Tibial nerve (tissue), 4 donors: ENCODE data around the gene GABPB2. TPM values are rescaled to one million over a fixed set of nuclear protein-coding genes. Genes with fewer than 3 reads are reported as not detected.

Experiments used
- DNase-seq, 2 donors: peaks; one replicate each; pipeline ENCODE4 v3.0.0-alpha.2; 2019; ENCODE audit warnings: low spot score in 2 of 2
- H3K27ac ChIP-seq, 4 donors: fragments of 200-600 bp; sonication (generic) in 3 of 4; one replicate each; pipeline ENCODE4 v1.5.1; 2017 to 2019; ENCODE audit warnings: mild to moderate bottlenecking in 1 of 4
- H3K27me3 ChIP-seq, 2 donors: fragments of 200-600 bp; sonication (generic) in 1 of 2; one replicate each; pipeline versions ENCODE4 v1.5.1 to v1.6.0; 2017 to 2019
- H3K36me3 ChIP-seq, 3 donors: fragments of 200-600 bp; sonication (generic); one replicate each; pipeline ENCODE4 v1.5.1; 2018 to 2019
- H3K4me1 ChIP-seq, 4 donors: fragments of 200-600 bp; sonication (generic) in 3 of 4; one replicate each; pipeline ENCODE4 v1.5.1; 2017 to 2019
- H3K4me3 ChIP-seq, 4 donors: fragments of 200-600 bp; sonication (generic) in 3 of 4; one replicate each; pipeline ENCODE4 v1.5.1; 2017 to 2019; ENCODE audit warnings: mild to moderate bottlenecking in 1 of 4, moderate library complexity in 1 of 4
- H3K9me3 ChIP-seq, 4 donors: fragments of 200-600 bp; sonication (generic) in 3 of 4; one replicate each; pipeline ENCODE4 v1.5.1; 2017 to 2019
- EP300 ChIP-seq, 2 donors: sonication (generic); formaldehyde crosslinking; IDR thresholded peaks; one replicate each; pipeline ENCODE4 v1.6.1; 2017; ENCODE audit warnings: antibody characterized with exemption in 2 of 2, mild to moderate bottlenecking in 1 of 2
- POLR2A ChIP-seq, 2 donors: fragments of 450-650 bp; IDR thresholded peaks; one replicate each; pipeline ENCODE4 v1.6.1; 2017; ENCODE audit warnings: antibody characterized with exemption in 2 of 2, mild to moderate bottlenecking in 2 of 2, moderate library complexity in 2 of 2
- WGBS, 2 donors: methylation state at CpG; one replicate each; pipeline ENCODE4 v1.1.5; 2018; 5-methylcytosine and 5-hydroxymethylcytosine counted together
- total RNA-seq, 4 donors: library from RNA; depleted of rRNA; stranded (reverse); fragments of >200 nt; gene quantifications; one replicate each; pipeline ENCODE4 v1.1.0, GENCODE V29; 2016
- TF ChIP-seq, protein P1 (sequence below), 5 experiments: fragments of 200-600 bp in 3 of 5; fragments of 450-650 bp in 2 of 5; sonication (generic) in 3 of 5; IDR thresholded peaks; one replicate each; pipeline ENCODE4 v1.5.1; 2016 to 2019; ENCODE audit warnings: antibody characterized with exemption in 5 of 5, mild to moderate bottlenecking in 3 of 5, moderate library complexity in 2 of 5

Gene GABPB2
- total RNA-seq, 4 donors from 2014 or later, result 17.4 to 43.1 (median 22.3) TPM

DNA sequence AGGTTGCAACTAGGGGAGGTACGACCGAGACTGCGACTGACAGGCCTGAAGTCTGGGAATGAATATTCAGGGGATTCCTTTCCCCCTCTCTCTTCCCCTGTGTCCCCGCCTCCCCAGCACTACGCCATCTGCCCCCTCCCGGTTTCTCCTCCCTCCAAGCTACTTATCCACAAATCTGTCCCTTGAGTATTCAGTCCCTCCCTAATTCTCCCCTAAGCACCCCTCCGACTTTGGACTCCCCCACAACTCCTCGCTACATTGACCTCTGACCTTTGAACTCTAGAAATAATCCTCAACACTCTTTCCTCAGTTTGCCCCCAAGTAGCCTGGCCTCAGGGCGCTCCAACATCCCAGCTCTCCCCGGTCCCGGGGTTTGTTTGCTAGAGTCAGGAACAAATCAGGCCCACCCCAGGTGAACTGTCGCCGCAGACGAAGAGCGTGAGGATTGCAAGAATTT is 94.7 kb downstream of the GABPB2 start:
- H3K27me3 ChIP-seq, result no peaks in the 10 kb centered on the region
- peak; percentile 26 to 60 for DNase-seq
- 0 to 5% methylated on average over 13 to 15 of the region's 15 CpGs for WGBS, 2 donors

DNA sequence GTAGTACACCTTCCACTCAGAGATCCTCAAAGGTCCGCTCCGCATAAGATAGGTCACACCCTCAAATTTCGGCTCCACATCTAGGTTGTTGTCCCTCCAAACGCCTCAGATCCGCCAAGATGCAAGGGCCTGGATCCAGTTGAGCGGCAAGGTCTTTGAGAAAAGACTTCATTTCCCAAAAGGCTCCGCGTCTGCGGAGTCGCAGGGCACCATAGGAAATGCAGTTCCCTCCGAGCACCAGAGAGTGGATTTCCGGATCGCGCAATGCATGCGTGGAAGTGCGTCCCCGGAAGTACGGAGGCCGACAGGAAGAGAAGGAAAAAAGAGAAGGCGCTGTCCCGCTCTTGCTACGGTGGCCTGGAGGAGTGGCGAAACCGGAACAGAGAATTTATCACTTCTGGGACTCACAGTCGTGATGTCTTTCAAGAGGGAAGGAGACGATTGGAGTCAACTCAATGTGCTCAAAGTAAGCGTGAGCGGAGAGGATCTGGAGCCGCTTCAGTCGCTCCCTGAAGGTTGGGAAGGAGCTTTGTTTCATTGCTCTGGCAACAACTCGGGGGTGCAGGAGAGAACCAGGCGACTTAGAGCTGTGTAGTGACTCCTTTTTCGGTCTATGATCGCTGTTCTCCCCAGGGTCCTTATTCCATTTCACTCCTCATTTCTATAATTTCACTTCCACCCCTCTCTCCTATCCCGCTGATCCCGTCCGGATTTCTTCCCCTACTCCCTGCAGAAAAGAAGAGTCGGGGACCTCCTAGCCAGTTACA is 95.4 kb downstream of the GABPB2 start, which contains the start of the genes LYSMD1 and SCNM1:
LYSMD1 (minus strand) TSS at position 165 of the 767 bp plus-strand sequence. CDS start 644 bp downstream, outside the sequence.
SCNM1 (plus strand) TSS at position 407 of the 767 bp plus-strand sequence; CDS start at position 416, 9 bp downstream.
- Histone ChIP-seq H3K27ac (peak within 1 kb of the TSS; percentile 77 to 95 (median 88)), H3K4me1 (peaks cover 5 to 43% (median 18%) of the 10 kb centered on the region in 4 donors), H3K4me3 (peak within 1 kb of the TSS; percentile 72 to 88 (median 76)), H3K9me3 (no peaks in the 10 kb centered on the region), H3K36me3 (peaks cover 0 to 52% (median 0%) of the 10 kb centered on the region in 3 donors), H3K27me3 (no peaks in the 10 kb centered on the region)
- 1% methylated on average over 38 of the region's 38 CpGs for WGBS, 2 donors
- TF ChIP-seq POLR2A (IDR thresholded peaks at IDR 0.05) (no peak), EP300 (IDR thresholded peaks at IDR 0.05) (peak; percentile 96 to 99)
- TF ChIP-seq, protein P1, sequence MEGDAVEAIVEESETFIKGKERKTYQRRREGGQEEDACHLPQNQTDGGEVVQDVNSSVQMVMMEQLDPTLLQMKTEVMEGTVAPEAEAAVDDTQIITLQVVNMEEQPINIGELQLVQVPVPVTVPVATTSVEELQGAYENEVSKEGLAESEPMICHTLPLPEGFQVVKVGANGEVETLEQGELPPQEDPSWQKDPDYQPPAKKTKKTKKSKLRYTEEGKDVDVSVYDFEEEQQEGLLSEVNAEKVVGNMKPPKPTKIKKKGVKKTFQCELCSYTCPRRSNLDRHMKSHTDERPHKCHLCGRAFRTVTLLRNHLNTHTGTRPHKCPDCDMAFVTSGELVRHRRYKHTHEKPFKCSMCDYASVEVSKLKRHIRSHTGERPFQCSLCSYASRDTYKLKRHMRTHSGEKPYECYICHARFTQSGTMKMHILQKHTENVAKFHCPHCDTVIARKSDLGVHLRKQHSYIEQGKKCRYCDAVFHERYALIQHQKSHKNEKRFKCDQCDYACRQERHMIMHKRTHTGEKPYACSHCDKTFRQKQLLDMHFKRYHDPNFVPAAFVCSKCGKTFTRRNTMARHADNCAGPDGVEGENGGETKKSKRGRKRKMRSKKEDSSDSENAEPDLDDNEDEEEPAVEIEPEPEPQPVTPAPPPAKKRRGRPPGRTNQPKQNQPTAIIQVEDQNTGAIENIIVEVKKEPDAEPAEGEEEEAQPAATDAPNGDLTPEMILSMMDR (IDR thresholded peaks at IDR 0.05), result peak in 2 of 5 experiments; percentile 74 to 78
- DNase-seq, result peak; percentile 91 to 98

More for the DNA sequence above, 94.7 kb downstream of the GABPB2 start:
- TF ChIP-seq, protein P1 (IDR thresholded peaks at IDR 0.05), result no peak
- TF ChIP-seq EP300 (IDR thresholded peaks at IDR 0.05) (no peak), POLR2A (IDR thresholded peaks at IDR 0.05) (no peak)
- peaks cover 0 to 52% (median 0%) of the 10 kb centered on the region in 3 donors for H3K36me3 ChIP-seq
- peak overlapping the region; percentile 77 to 95 (median 88) for H3K27ac ChIP-seq
- peaks cover 5 to 49% (median 18%) of the 10 kb centered on the region in 4 donors for H3K4me1 ChIP-seq
- peak overlapping the region; percentile 56 to 79 (median 72) for H3K4me3 ChIP-seq
- H3K9me3 ChIP-seq, result no peaks in the 10 kb centered on the region

DNA sequence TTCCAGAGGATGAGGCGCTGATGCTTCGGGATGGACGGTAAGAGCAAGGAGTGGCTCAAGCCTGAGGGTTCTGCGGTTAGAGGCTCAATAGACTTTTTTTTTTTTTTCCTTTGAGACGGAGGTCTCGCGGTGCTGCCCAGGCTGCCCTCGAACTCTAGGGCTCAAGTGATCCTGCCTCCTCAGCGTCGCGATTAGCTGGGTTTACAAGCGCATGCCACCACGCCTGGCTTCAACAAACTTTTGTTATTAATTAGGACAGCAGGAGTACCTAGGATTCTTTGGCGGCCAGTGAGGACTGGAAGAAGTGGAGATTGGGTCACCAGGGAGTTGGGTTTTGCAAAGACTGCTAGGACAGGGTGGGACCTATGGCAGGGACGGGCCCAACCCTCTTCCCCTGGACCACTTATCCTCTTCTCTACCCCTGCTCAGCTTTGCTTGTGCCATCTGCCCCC is 96.0 kb downstream of the GABPB2 start:
- no peak for DNase-seq
- TF ChIP-seq, protein P1 (IDR thresholded peaks at IDR 0.05), result no peak
- TF ChIP-seq POLR2A (IDR thresholded peaks at IDR 0.05) (no peak), EP300 (IDR thresholded peaks at IDR 0.05) (no peak)
- 3 to 4% methylated on average over 15 of the region's 15 CpGs for WGBS, 2 donors
- H3K9me3 ChIP-seq, result no peaks in the 10 kb centered on the region
- H3K4me1 ChIP-seq, result peaks cover 5 to 43% (median 18%) of the 10 kb centered on the region in 4 donors
- H3K27ac ChIP-seq, result peak overlapping the region; percentile 70 to 95 (median 78)
- H3K4me3 ChIP-seq, result peak overlapping the region; percentile 72 to 88 (median 76)
- peaks cover 0 to 52% (median 0%) of the 10 kb centered on the region in 3 donors for H3K36me3 ChIP-seq
- H3K27me3 ChIP-seq, result no peaks in the 10 kb centered on the region

DNA sequence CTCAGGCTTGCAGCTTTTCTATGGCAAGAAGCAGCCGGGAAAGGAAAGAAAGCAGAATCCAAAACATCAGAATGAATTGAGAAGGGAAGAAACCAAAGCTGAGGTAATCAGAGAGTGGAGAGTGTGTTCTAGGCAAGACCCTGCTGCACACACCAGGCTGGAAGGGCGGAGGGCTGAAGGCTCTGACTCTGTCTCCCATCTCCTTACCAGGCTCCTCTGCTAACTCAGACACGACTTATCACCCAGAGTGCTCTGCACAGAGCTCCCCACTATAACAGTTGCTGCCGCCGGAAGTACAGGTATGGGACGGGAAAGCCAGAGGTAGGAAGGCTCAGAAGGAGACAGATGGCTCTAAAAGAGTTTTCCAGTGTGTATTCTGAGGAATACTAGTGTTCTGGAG is 96.6 kb downstream of the GABPB2 start:
- DNase-seq, result no peak
- 80 to 92% methylated on average over 6 of the region's 6 CpGs for WGBS, 2 donors
- H3K27ac ChIP-seq, result no peak overlapping the region

More for the DNA sequence above, 96.6 kb downstream of the GABPB2 start:
- no peak for TF ChIP-seq EP300 (IDR thresholded peaks at IDR 0.05)
- TF ChIP-seq POLR2A (IDR thresholded peaks at IDR 0.05), result no peak
- TF ChIP-seq, protein P1 (IDR thresholded peaks at IDR 0.05), result no peak
- Histone ChIP-seq H3K36me3 (peaks cover 0 to 52% (median 0%) of the 10 kb centered on the region in 3 donors), H3K9me3 (no peaks in the 10 kb centered on the region), H3K27me3 (no peaks in the 10 kb centered on the region), H3K4me3 (peak overlapping the region in 1 of 4 donors; percentile 79), H3K4me1 (peaks cover 5 to 43% (median 18%) of the 10 kb centered on the region in 4 donors)
